ENCODE results near the gene LRCH1.

Gene LRCH1

GRCh38 chr13:46592385-46592784 lies 39.4 kb downstream of the LRCH1 start:
- in situ Hi-C loops (cut with HindIII; ENCODE audit: low pct_unique_long_range_greater_than_20kb, low sequenced_read_pairs), result no loop called here
- no peak for DNase-seq (ENCODE audit: low read depth in 1 of 2, low spot score in 1 of 2)
- no peak for TF ChIP-seq JUND (IDR thresholded peaks at IDR 0.05; ENCODE audit: low read depth)

- TF ChIP-seq JUND (IDR thresholded peaks at IDR 0.05; ENCODE audit: low read depth), result no peak
- in situ Hi-C loops (cut with HindIII; ENCODE audit: low pct_unique_long_range_greater_than_20kb, low sequenced_read_pairs), result no loop called here
- no peak for DNase-seq (ENCODE audit: low read depth in 1 of 2, low spot score in 1 of 2)
Measured at GRCh38 chr13:46593398-46593797, 40.4 kb downstream of the LRCH1 start.

GRCh38 chr13:46594374-46595078 lies 41.6 kb downstream of the LRCH1 start:
- in situ Hi-C loops (cut with HindIII; ENCODE audit: low pct_unique_long_range_greater_than_20kb, low sequenced_read_pairs), result no loop called here
- no peak for DNase-seq (ENCODE audit: low read depth in 1 of 2, low spot score in 1 of 2)
- TF ChIP-seq JUND (IDR thresholded peaks at IDR 0.05; ENCODE audit: low read depth), result no peak

GRCh38 chr13:46595136-46595884 lies 42.3 kb downstream of the LRCH1 start:
- TF ChIP-seq JUND (IDR thresholded peaks at IDR 0.05; ENCODE audit: low read depth), result no peak
- DNase-seq (ENCODE audit: low read depth in 1 of 2, low spot score in 1 of 2), result peak in 1 of 2 experiments; percentile 64
- in situ Hi-C loops (cut with HindIII; ENCODE audit: low pct_unique_long_range_greater_than_20kb, low sequenced_read_pairs), result no loop called here

- no peak for TF ChIP-seq JUND (IDR thresholded peaks at IDR 0.05; ENCODE audit: low read depth)
- in situ Hi-C loops (cut with HindIII; ENCODE audit: low pct_unique_long_range_greater_than_20kb, low sequenced_read_pairs), result no loop called here
- DNase-seq (ENCODE audit: low read depth in 1 of 2, low spot score in 1 of 2), result no peak
Measured at GRCh38 chr13:46595885-46596275, 42.9 kb downstream of the LRCH1 start.

GRCh38 chr13:46596466-46596865 lies 43.5 kb downstream of the LRCH1 start:
- no peak for TF ChIP-seq JUND (IDR thresholded peaks at IDR 0.05; ENCODE audit: low read depth)
- in situ Hi-C loops (cut with HindIII; ENCODE audit: low pct_unique_long_range_greater_than_20kb, low sequenced_read_pairs), result no loop called here
- no peak for DNase-seq (ENCODE audit: low read depth in 1 of 2, low spot score in 1 of 2)

GRCh38 chr13:46598140-46598819 lies 45.3 kb downstream of the LRCH1 start:
- DNase-seq (ENCODE audit: low read depth in 1 of 2, low spot score in 1 of 2), result no peak
- no peak for TF ChIP-seq JUND (IDR thresholded peaks at IDR 0.05; ENCODE audit: low read depth)
- in situ Hi-C loops (cut with HindIII; ENCODE audit: low pct_unique_long_range_greater_than_20kb, low sequenced_read_pairs), result no loop called here

GRCh38 chr13:46598820-46599180 lies 45.8 kb downstream of the LRCH1 start:
- in situ Hi-C loops (cut with HindIII; ENCODE audit: low pct_unique_long_range_greater_than_20kb, low sequenced_read_pairs), result no loop called here
- TF ChIP-seq JUND (IDR thresholded peaks at IDR 0.05; ENCODE audit: low read depth), result no peak
- DNase-seq (ENCODE audit: low read depth in 1 of 2, low spot score in 1 of 2), result no peak

- in situ Hi-C loops (cut with HindIII; ENCODE audit: low pct_unique_long_range_greater_than_20kb, low sequenced_read_pairs), result no loop called here
- TF ChIP-seq JUND (IDR thresholded peaks at IDR 0.05; ENCODE audit: low read depth), result no peak
- no peak for DNase-seq (ENCODE audit: low read depth in 1 of 2, low spot score in 1 of 2)
Measured at GRCh38 chr13:46600943-46601311, 48.0 kb downstream of the LRCH1 start.

- no peak for TF ChIP-seq JUND (IDR thresholded peaks at IDR 0.05; ENCODE audit: low read depth)
- no peak for DNase-seq (ENCODE audit: low read depth in 1 of 2, low spot score in 1 of 2)
- in situ Hi-C loops (cut with HindIII; ENCODE audit: low pct_unique_long_range_greater_than_20kb, low sequenced_read_pairs), result no loop called here
Measured at GRCh38 chr13:46602531-46602930, 49.6 kb downstream of the LRCH1 start.

GRCh38 chr13:46603165-46603603 lies 50.2 kb downstream of the LRCH1 start:
- in situ Hi-C loops (cut with HindIII; ENCODE audit: low pct_unique_long_range_greater_than_20kb, low sequenced_read_pairs), result no loop called here
- TF ChIP-seq JUND (IDR thresholded peaks at IDR 0.05; ENCODE audit: low read depth), result no peak
- peak in 1 of 2 experiments; percentile 52 for DNase-seq (ENCODE audit: low read depth in 1 of 2, low spot score in 1 of 2)

- in situ Hi-C loops (cut with HindIII; ENCODE audit: low pct_unique_long_range_greater_than_20kb, low sequenced_read_pairs), result no loop called here
- no peak for DNase-seq (ENCODE audit: low read depth in 1 of 2, low spot score in 1 of 2)
Measured at GRCh38 chr13:46604226-46604990, 51.4 kb downstream of the LRCH1 start.

More at GRCh38 chr13:46604226-46604990, 51.4 kb downstream of the LRCH1 start:
- TF ChIP-seq JUND (IDR thresholded peaks at IDR 0.05; ENCODE audit: low read depth), result no peak
